Psoas muscle (tissue), 8 donors: ENCODE data around the gene ABT1. TPM values are rescaled to one million over a fixed set of nuclear protein-coding genes. Genes with fewer than 3 reads are reported as not detected.

Experiments used
- ATAC-seq, 4 donors: fragments of 200-7000 bp; cut with Tn5 transposase; one replicate each; pipeline ENCODE4 v1.9.1; 2020; ENCODE audit warnings: moderate library complexity in 3 of 4, mild to moderate bottlenecking in 2 of 4
- DNase-seq, 2 donors: peaks; one replicate each; pipeline ENCODE4 v3.0.0-alpha.2; 2020
- H3K27ac ChIP-seq: fragments of 200-600 bp; one replicate; pipeline ENCODE4 v1.8.0; 2022
- H3K27me3 ChIP-seq, 3 donors: fragments of 200-600 bp in 1 of 3; one replicate each; pipeline versions ENCODE4 v1.6.1 to v1.8.0; 2013 to 2022; ENCODE audit warnings: low read length in 2 of 3, mild to moderate bottlenecking in 2 of 3, moderate library complexity in 1 of 3; ENCODE audit not compliant: insufficient read depth in 3 of 3
- H3K36me3 ChIP-seq, 2 donors: fragments of 200-600 bp in 1 of 2; one replicate each; pipeline versions ENCODE4 v1.6.1 to v1.8.0; 2013 to 2022; ENCODE audit warnings: low read depth in 1 of 2, mild to moderate bottlenecking in 1 of 2, moderate library complexity in 1 of 2; ENCODE audit not compliant: insufficient read depth in 1 of 2
- H3K4me1 ChIP-seq: fragments of 200-600 bp; one replicate; pipeline ENCODE4 v1.8.0; 2022
- H3K4me3 ChIP-seq: fragments of 200-600 bp; one replicate; pipeline ENCODE4 v1.8.0; 2022; ENCODE audit warnings: mild to moderate bottlenecking
- H3K9me3 ChIP-seq: fragments of 200-600 bp; one replicate; pipeline ENCODE4 v1.8.0; 2022
- WGBS, 3 donors: extraction: QIAGEN DNeasy Blood & Tissue Kit; methylation state at CpG; one replicate each; pipeline versions ENCODE4 v1.1.6 to v1.1.7; 2013; 5-methylcytosine and 5-hydroxymethylcytosine counted together
- intact Hi-C, 2 donors: fragments of 100-400 bp; cut with DNase I; formaldehyde crosslinking; loops; one replicate each; pipeline versions ENCODE4 v1.11.0 to v1.14.2; 2022
- polyA plus RNA-seq, 3 donors: library from polyadenylated mRNA; stranded (reverse); fragments of 200-250 nt; gene quantifications; one replicate each; pipeline ENCODE4 v1.2.3, GENCODE V29; 2013
- total RNA-seq, 4 donors: library from RNA; stranded (reverse); fragmentation: NEBNext Ultra II Directional in 2 of 4; extraction: Animal tissue kit (Norgen Biotek cat#: 25700) in 2 of 4; gene quantifications; one replicate each; pipeline versions ENCODE4 v1.2.1 to v1.2.4, GENCODE V29; 2021 to 2023
- TF ChIP-seq, protein P1 (sequence below): fragments of 200-600 bp; IDR thresholded peaks from one replicate; pipeline ENCODE4 v1.8.0; 2022; ENCODE audit warnings: antibody characterized with exemption
- donor health status: healthy with polysubstance abuse.
- donor health status: DM: no; HTN: no; CAD: no; lungs with moderate emphysema.
- donor health status: Bipolar disorder and iron deficiency.
- donor health status: healthy.
- donor health status: DM: yes; HTN: yes; CAD: no.
- donor health status: DM: no; HTN: no; CAD: no.
- donor health status: DM: no; HTN: no; CAD: no.
- donor health status: DM: yes; HTN: yes; CAD: no.

Gene ABT1
- total and polyA plus RNA-seq, 7 donors, result 6.2 to 18.4 (median 10.3) TPM

DNA sequence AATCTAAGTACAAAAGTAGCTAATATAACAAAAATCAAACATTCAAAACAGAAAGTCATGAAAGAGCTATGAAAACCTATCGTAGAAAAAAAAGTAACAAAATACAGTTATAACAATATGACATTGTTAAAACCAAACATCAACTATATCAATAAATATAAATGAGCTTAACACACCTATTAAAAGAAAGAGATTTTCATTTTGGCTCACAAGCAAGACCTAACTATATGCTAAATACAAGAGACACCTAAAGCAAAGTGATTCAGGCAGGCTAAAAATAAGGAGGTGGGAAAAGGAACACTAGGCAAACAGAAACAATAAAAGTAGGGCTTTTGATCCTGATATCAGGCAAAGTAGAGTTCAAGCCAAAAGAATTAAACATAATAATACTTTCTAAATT lies 49.3 kb downstream of the ABT1 start:
- peaks cover 7 to 31% of the 10 kb centered on the region in 2 donors for H3K36me3 ChIP-seq
- WGBS, 3 donors, result 97 to 100% (median 98%) methylated on average over 1 of the region's 1 CpG

More for the DNA sequence above, 49.3 kb downstream of the ABT1 start:
- TF ChIP-seq, protein P1, sequence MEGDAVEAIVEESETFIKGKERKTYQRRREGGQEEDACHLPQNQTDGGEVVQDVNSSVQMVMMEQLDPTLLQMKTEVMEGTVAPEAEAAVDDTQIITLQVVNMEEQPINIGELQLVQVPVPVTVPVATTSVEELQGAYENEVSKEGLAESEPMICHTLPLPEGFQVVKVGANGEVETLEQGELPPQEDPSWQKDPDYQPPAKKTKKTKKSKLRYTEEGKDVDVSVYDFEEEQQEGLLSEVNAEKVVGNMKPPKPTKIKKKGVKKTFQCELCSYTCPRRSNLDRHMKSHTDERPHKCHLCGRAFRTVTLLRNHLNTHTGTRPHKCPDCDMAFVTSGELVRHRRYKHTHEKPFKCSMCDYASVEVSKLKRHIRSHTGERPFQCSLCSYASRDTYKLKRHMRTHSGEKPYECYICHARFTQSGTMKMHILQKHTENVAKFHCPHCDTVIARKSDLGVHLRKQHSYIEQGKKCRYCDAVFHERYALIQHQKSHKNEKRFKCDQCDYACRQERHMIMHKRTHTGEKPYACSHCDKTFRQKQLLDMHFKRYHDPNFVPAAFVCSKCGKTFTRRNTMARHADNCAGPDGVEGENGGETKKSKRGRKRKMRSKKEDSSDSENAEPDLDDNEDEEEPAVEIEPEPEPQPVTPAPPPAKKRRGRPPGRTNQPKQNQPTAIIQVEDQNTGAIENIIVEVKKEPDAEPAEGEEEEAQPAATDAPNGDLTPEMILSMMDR, result no peak
- no peak overlapping the region for H3K27ac ChIP-seq
- intact Hi-C loops, result no loop called here
- DNase-seq (no peak), ATAC-seq (no peak)
- no peaks in the 10 kb centered on the region for H3K4me1 ChIP-seq
- H3K4me3 ChIP-seq, result no peak overlapping the region
- no peaks in the 10 kb centered on the region for H3K27me3 ChIP-seq
- H3K9me3 ChIP-seq, result peaks cover 15% of the 10 kb centered on the region

Other genes with a start within 250 kb of the ABT1 start
- gene BTN3A2, start 231.8 kb upstream of the ABT1 start, total RNA-seq, result 10 to 100 TPM in 1 of 4 donors, 1 to 10 TPM in 3; 3.2 to 11.4 (median 6.3) TPM
- gene BTN3A2, start 231.8 kb upstream of the ABT1 start, polyA plus RNA-seq, result 1 to 10 TPM; 5.3 to 9.6 (median 7.1) TPM
- gene BTN2A2, start 213.8 kb upstream of the ABT1 start, total RNA-seq, result 1 to 10 TPM; 1.5 to 4.9 (median 2.0) TPM
- gene BTN2A2, start 213.8 kb upstream of the ABT1 start, polyA plus RNA-seq, result 1 to 10 TPM; 1.2 to 2.1 (median 1.4) TPM
- gene BTN3A1, start 194.7 kb upstream of the ABT1 start, total RNA-seq, result 1 to 10 TPM; 1.8 to 9.3 (median 3.2) TPM
- 1 to 10 TPM; 2.4 to 6.2 (median 3.3) TPM for gene BTN3A1, start 194.7 kb upstream of the ABT1 start, polyA plus RNA-seq
- gene BTN3A3, start 156.4 kb upstream of the ABT1 start, total RNA-seq, result 1 to 10 TPM; 2.2 to 7.1 (median 2.7) TPM
- gene BTN3A3, start 156.4 kb upstream of the ABT1 start, polyA plus RNA-seq, result 1 to 10 TPM; 2.7 to 4.2 (median 3.7) TPM
- gene BTN2A1, start 139.0 kb upstream of the ABT1 start, total RNA-seq, result 10 to 100 TPM in 1 of 4 donors, 1 to 10 TPM in 3; 7.2 to 11.4 (median 8.4) TPM
- 10 to 100 TPM in 2 of 3 donors, 1 to 10 TPM in 1; 5.4 to 14.9 (median 13.2) TPM for gene BTN2A1, start 139.0 kb upstream of the ABT1 start, polyA plus RNA-seq
- not detected for gene BTN1A1, start 96.7 kb upstream of the ABT1 start, total RNA-seq
- gene BTN1A1, start 96.7 kb upstream of the ABT1 start, polyA plus RNA-seq, result not detected
- gene HMGN4, start 58.6 kb upstream of the ABT1 start, total RNA-seq, result 10 to 100 TPM; 18.5 to 38.4 (median 27.8) TPM
- gene HMGN4, start 58.6 kb upstream of the ABT1 start, polyA plus RNA-seq, result 10 to 100 TPM; 15.5 to 63.9 (median 43.9) TPM
- gene ZNF322, start 62.8 kb downstream of the ABT1 start, total RNA-seq, result 10 to 100 TPM in 3 of 4 donors, 1 to 10 TPM in 1; 9.0 to 13.6 (median 10.3) TPM
- gene ZNF322, start 62.8 kb downstream of the ABT1 start, polyA plus RNA-seq, result 1 to 10 TPM; 4.2 to 8.2 (median 4.5) TPM